ENCODE measurements around the gene METTL16. TPM values are rescaled to one million over a fixed set of nuclear protein-coding genes. Genes with fewer than 3 reads are reported as not detected.

The METTL16 gene
- total and polyA plus RNA-seq, 4 experiments from 2014 or later = 7.5 to 51.8 (median 39.5) TPM

DNA sequence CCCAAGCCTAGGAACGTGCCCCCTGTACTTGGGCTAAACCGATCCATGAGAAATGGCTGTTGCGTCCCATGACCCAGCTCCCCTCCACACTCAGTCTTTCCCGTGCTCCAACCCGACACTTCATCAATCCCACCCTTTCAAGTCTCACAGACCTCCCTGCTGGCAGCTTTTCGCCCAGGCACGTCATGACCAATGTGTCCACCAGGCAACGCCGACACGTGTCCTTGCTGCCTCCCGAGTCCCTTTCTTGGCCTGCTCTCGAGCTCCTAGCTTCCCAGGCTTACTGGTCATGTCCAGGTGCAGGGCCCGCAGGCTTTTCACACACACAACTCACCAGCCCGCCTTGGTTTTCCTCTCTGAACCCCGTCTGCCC, 123.0 kb downstream of the METTL16 start:
- intact Hi-C loops (cut with micrococcal nuclease) = no loop called here
- Histone ChIP-seq H3K27ac (ENCODE audit: low read depth, low read length) (no peak overlapping the region), H3K4me3 (ENCODE audit: low read length in 2 of 2) (no peak overlapping the region), H3K36me3 (ENCODE audit: insufficient read depth, low read length) (peaks cover 3% of the 10 kb centered on the region), H3K9me3 (ENCODE audit: control insufficient read depth in 1 of 2, low read length in 2 of 2) (no peaks in the 10 kb centered on the region), H3K27me3 (ENCODE audit: insufficient read depth, low read length) (no peaks in the 10 kb centered on the region), H3K4me1 (ENCODE audit: insufficient read depth, low read length) (peaks cover 25% of the 10 kb centered on the region)
- H3K4me3 Mint-ChIP-seq = no peak overlapping the region
- POLR2A ChIA-PET (ENCODE audit: partially characterized antibody) = interaction anchor here (0.9 kb wide), 1 partner anchor 13 kb away, joined by 3 read pairs; no protein-coding TSS in a partner anchor
- H3K36me3 Mint-ChIP-seq = peaks cover 8 to 34% of the 10 kb centered on the region in 2 donors
- CTCF ChIA-PET (ENCODE audit: partially characterized antibody) = interaction anchor here (1.2 to 1.9 kb wide), 2 partner anchors 9 to 27 kb away, joined by 3 to 10 read pairs; no protein-coding TSS in a partner anchor
- peak in 1 of 5 donors; percentile 30 for DNase-seq
- peaks cover 0 to 1% of the 10 kb centered on the region in 2 donors for H3K27me3 Mint-ChIP-seq
- H3K27ac Mint-ChIP-seq = peak overlapping the region; percentile 15 to 95 (median 59)
- H3K9me3 Mint-ChIP-seq = peaks cover 0 to 8% (median 0%) of the 10 kb centered on the region in 8 donors
- peaks cover 20 to 44% (median 27%) of the 10 kb centered on the region in 4 donors for H3K4me1 Mint-ChIP-seq

DNA sequence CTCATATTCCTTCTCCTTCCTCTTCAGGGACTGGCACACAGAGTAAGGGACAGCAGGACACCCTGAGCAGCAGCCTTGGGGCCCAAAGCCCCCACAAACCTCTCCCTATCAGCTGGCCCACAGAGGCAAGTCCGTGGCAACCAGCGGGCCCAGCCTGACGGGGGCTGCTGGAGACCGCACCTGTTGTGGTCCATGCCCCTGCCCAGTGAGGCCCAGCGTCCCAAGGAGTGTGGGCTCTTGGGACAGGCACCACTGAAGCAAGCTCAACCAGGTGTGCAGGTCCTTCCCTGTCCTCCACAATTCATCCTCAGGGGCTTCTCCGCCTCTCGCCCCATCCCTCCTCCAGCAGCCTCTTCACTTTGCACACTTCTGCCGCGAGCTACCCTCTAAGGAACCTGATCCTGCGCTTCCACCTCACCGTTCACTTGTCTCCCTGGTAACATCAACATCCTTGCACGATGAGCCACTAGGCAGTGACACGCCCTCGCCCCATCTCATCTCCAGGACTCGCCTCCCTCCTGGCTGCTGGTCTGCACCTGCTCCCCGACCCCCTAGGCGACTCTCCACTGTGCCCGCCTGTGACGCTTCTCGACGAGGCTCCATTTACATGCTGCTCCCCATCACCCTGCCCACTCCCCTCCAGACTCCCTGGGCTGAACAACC, 123.5 kb downstream of the METTL16 start:
- Histone ChIP-seq H3K4me3 (ENCODE audit: low read length in 2 of 2) (no peak overlapping the region), H3K4me1 (ENCODE audit: insufficient read depth, low read length) (peaks cover 25% of the 10 kb centered on the region), H3K36me3 (ENCODE audit: insufficient read depth, low read length) (peaks cover 3% of the 10 kb centered on the region), H3K27ac (ENCODE audit: low read depth, low read length) (no peak overlapping the region), H3K27me3 (ENCODE audit: insufficient read depth, low read length) (no peaks in the 10 kb centered on the region), H3K9me3 (ENCODE audit: control insufficient read depth in 1 of 2, low read length in 2 of 2) (no peaks in the 10 kb centered on the region)
- H3K4me3 Mint-ChIP-seq = no peak overlapping the region
- H3K36me3 Mint-ChIP-seq = peaks cover 8 to 31% of the 10 kb centered on the region in 2 donors
- peaks cover 0 to 8% (median 0%) of the 10 kb centered on the region in 8 donors for H3K9me3 Mint-ChIP-seq
- intact Hi-C loops (cut with micrococcal nuclease) = no loop called here
- ChIA-PET POLR2A (ENCODE audit: partially characterized antibody) (interaction anchor here (0.9 kb wide), 1 partner anchor 14 kb away, joined by 3 read pairs; no protein-coding TSS in a partner anchor), CTCF (ENCODE audit: partially characterized antibody) (interaction anchor here (1.2 to 1.9 kb wide), 2 partner anchors 10 to 28 kb away, joined by 3 to 10 read pairs; no protein-coding TSS in a partner anchor)
- H3K27me3 Mint-ChIP-seq = peaks cover 0 to 1% of the 10 kb centered on the region in 2 donors
- DNase-seq = peak in 1 of 5 donors; percentile 20
- H3K27ac Mint-ChIP-seq = peak overlapping the region in 5 of 7 donors; percentile 32 to 89 (median 59)
- H3K4me1 Mint-ChIP-seq = peaks cover 19 to 47% (median 26%) of the 10 kb centered on the region in 4 donors

GRCh38 chr17:2387086-2388019, 124.3 kb downstream of the METTL16 start:
- Mint-ChIP-seq H3K4me3 (no peak overlapping the region), H3K27me3 (peaks cover 0 to under 1% of the 10 kb centered on the region in 2 donors), H3K9me3 (peaks cover 0 to 7% (median 0%) of the 10 kb centered on the region in 8 donors), H3K4me1 (peaks cover 19 to 52% (median 28%) of the 10 kb centered on the region in 4 donors), H3K27ac (peak overlapping the region in 1 of 7 donors; percentile 42), H3K36me3 (peaks cover 8 to 30% of the 10 kb centered on the region in 2 donors)
- peaks cover 3% of the 10 kb centered on the region for H3K36me3 ChIP-seq (ENCODE audit: insufficient read depth, low read length)
- H3K4me3 ChIP-seq (ENCODE audit: low read length in 2 of 2) = no peak overlapping the region
- CTCF ChIA-PET (ENCODE audit: partially characterized antibody) = interaction anchor here (1.2 to 10.0 kb wide), 3 partner anchors 11 to 29 kb away, joined by 3 to 558 read pairs (median 10); no protein-coding TSS in a partner anchor
- DNase-seq = peak in 1 of 5 donors; percentile 36
- no peak overlapping the region for H3K27ac ChIP-seq (ENCODE audit: low read depth, low read length)
- POLR2A ChIA-PET (ENCODE audit: partially characterized antibody) = interaction anchor here (1.6 kb wide), 1 partner anchor 14 kb away, joined by 5 read pairs; no protein-coding TSS in a partner anchor
- intact Hi-C loops (cut with micrococcal nuclease) = no loop called here
- no peaks in the 10 kb centered on the region for H3K27me3 ChIP-seq (ENCODE audit: insufficient read depth, low read length)
- peaks cover 30% of the 10 kb centered on the region for H3K4me1 ChIP-seq (ENCODE audit: insufficient read depth, low read length)
- H3K9me3 ChIP-seq (ENCODE audit: control insufficient read depth in 1 of 2, low read length in 2 of 2) = no peaks in the 10 kb centered on the region

GRCh38 chr17:2386400-2387085, 125.1 kb downstream of the METTL16 start:
- H3K36me3 Mint-ChIP-seq = peaks cover 8 to 23% of the 10 kb centered on the region in 2 donors
- H3K27me3 ChIP-seq (ENCODE audit: insufficient read depth, low read length) = no peaks in the 10 kb centered on the region
- intact Hi-C loops (cut with micrococcal nuclease) = no loop called here
- H3K4me3 Mint-ChIP-seq = no peak overlapping the region
- H3K4me1 ChIP-seq (ENCODE audit: insufficient read depth, low read length) = peaks cover 22% of the 10 kb centered on the region
- peaks cover 3% of the 10 kb centered on the region for H3K36me3 ChIP-seq (ENCODE audit: insufficient read depth, low read length)
- peaks cover 11 to 46% (median 21%) of the 10 kb centered on the region in 4 donors for H3K4me1 Mint-ChIP-seq
- H3K4me3 ChIP-seq (ENCODE audit: low read length in 2 of 2) = no peak overlapping the region
- no peaks in the 10 kb centered on the region for H3K27me3 Mint-ChIP-seq
- no peaks in the 10 kb centered on the region for H3K9me3 ChIP-seq (ENCODE audit: control insufficient read depth in 1 of 2, low read length in 2 of 2)
- H3K27ac Mint-ChIP-seq = peak overlapping the region in 1 of 7 donors; percentile 46
- CTCF ChIA-PET (ENCODE audit: partially characterized antibody) = interaction anchor here (10.0 kb wide), 1 partner anchor 29 kb away, joined by 558 read pairs; no protein-coding TSS in a partner anchor
- peaks cover 0 to 5% (median 0%) of the 10 kb centered on the region in 8 donors for H3K9me3 Mint-ChIP-seq
- peak in 1 of 5 donors; percentile 12 for DNase-seq
- H3K27ac ChIP-seq (ENCODE audit: low read depth, low read length) = no peak overlapping the region
- POLR2A ChIA-PET (ENCODE audit: partially characterized antibody) = interaction anchor here (1.6 kb wide), 1 partner anchor 15 kb away, joined by 5 read pairs; no protein-coding TSS in a partner anchor

- ChIA-PET CTCF (ENCODE audit: partially characterized antibody) (interaction anchor here (10.0 kb wide), 1 partner anchor 30 kb away, joined by 558 read pairs; no protein-coding TSS in a partner anchor), POLR2A (ENCODE audit: partially characterized antibody) (interaction anchor here (1.0 to 1.6 kb wide), 3 partner anchors 14 to 30 kb away, joined by 4 to 5 read pairs (median 4); no protein-coding TSS in a partner anchor)
- Mint-ChIP-seq H3K27ac (peak overlapping the region in 2 of 7 donors; percentile 15 to 46), H3K4me1 (peaks cover 11 to 35% (median 14%) of the 10 kb centered on the region in 4 donors), H3K36me3 (peaks cover 10 to 26% of the 10 kb centered on the region in 2 donors), H3K4me3 (no peak overlapping the region), H3K9me3 (peaks cover 0 to 5% (median 0%) of the 10 kb centered on the region in 8 donors), H3K27me3 (no peaks in the 10 kb centered on the region)
- no peak overlapping the region for H3K4me3 ChIP-seq (ENCODE audit: low read length in 2 of 2)
- H3K4me1 ChIP-seq (ENCODE audit: insufficient read depth, low read length) = peaks cover 12% of the 10 kb centered on the region
- no peak overlapping the region for H3K27ac ChIP-seq (ENCODE audit: low read depth, low read length)
- intact Hi-C loops (cut with micrococcal nuclease) = no loop called here
- H3K27me3 ChIP-seq (ENCODE audit: insufficient read depth, low read length) = no peaks in the 10 kb centered on the region
- no peaks in the 10 kb centered on the region for H3K9me3 ChIP-seq (ENCODE audit: control insufficient read depth in 1 of 2, low read length in 2 of 2)
- peaks cover 3% of the 10 kb centered on the region for H3K36me3 ChIP-seq (ENCODE audit: insufficient read depth, low read length)
- DNase-seq = peak in 1 of 5 donors; percentile 8
Observed at GRCh38 chr17:2385240-2386210, 126.2 kb downstream of the METTL16 start.

Measured in CD4-positive, alpha-beta memory T cell (primary cell).